Stimulated activated CD8-positive, alpha-beta memory T cell treated with anti-CD3 and anti-CD28 coated beads, Interleukin-15, amount 100 ng/mL, for 24 hours (primary cell): ENCODE results near the gene ADRA2A.

Experiments
- DNase-seq: peaks from one replicate; pipeline ENCODE4 v3.0.0-alpha.2; 2020; ENCODE audit warnings: low read depth

The ADRA2A gene

GRCh38 chr10:111110771-111111170 is 33.9 kb downstream of the ADRA2A start:
- no peak for DNase-seq

- DNase-seq, result no peak
These were observed 35.5 kb downstream of the ADRA2A start for GRCh38 chr10:111112333-111112732.

- no peak for DNase-seq
These were observed 36.6 kb downstream of the ADRA2A start for GRCh38 chr10:111113238-111113960.

GRCh38 chr10:111113961-111114757 is 37.3 kb downstream of the ADRA2A start:
- no peak for DNase-seq

GRCh38 chr10:111114758-111115500 is 38.1 kb downstream of the ADRA2A start:
- no peak for DNase-seq

GRCh38 chr10:111116211-111116610 is 39.4 kb downstream of the ADRA2A start:
- DNase-seq, result no peak

GRCh38 chr10:111116762-111117445 is 40.1 kb downstream of the ADRA2A start:
- no peak for DNase-seq

- DNase-seq, result no peak
These were observed 40.9 kb downstream of the ADRA2A start for GRCh38 chr10:111117528-111118277.

- no peak for DNase-seq
These were observed 41.9 kb downstream of the ADRA2A start for GRCh38 chr10:111118758-111119157.

GRCh38 chr10:111119637-111120036 is 42.8 kb downstream of the ADRA2A start:
- DNase-seq, result no peak

GRCh38 chr10:111122127-111122526 is 45.3 kb downstream of the ADRA2A start:
- no peak for DNase-seq

- DNase-seq, result no peak
These were observed 47.1 kb downstream of the ADRA2A start for GRCh38 chr10:111123883-111124282.

GRCh38 chr10:111125102-111125501 is 48.3 kb downstream of the ADRA2A start:
- DNase-seq, result no peak

- DNase-seq, result no peak
These were observed 49.2 kb downstream of the ADRA2A start for GRCh38 chr10:111126077-111126476.

- no peak for DNase-seq
These were observed 50.4 kb downstream of the ADRA2A start for GRCh38 chr10:111127081-111127848.

- no peak for DNase-seq
These were observed 51.7 kb downstream of the ADRA2A start for GRCh38 chr10:111128331-111129180.

GRCh38 chr10:111129363-111129762 is 52.5 kb downstream of the ADRA2A start:
- no peak for DNase-seq

- DNase-seq, result no peak
These were observed 53.6 kb downstream of the ADRA2A start for GRCh38 chr10:111130471-111130870.
